Measurements from ENCODE around the gene PRR7. TPM values are rescaled to one million over a fixed set of nuclear protein-coding genes. Genes with fewer than 3 reads are reported as not detected.

The PRR7 gene
- total and polyA plus RNA-seq, 2 of the 13 experiments (the other 11 are each of a cell fraction or from before 2014, with no cell fraction given), result 4.8 to 5.0 TPM

- ChIA-PET POLR2A (interaction anchor here (0.7 to 1.0 kb wide), 3 partner anchors 14 to 120 kb away, joined by 4 read pairs; no protein-coding TSS in a partner anchor), CTCF (ENCODE audit: low intra/inter-chr PET ratio, low total read pairs) (no interaction called here)
- H3K9ac ChIP-seq (ENCODE audit: insufficient read depth, low read depth, low read length), result no peak overlapping the region
- BruUV-seq (replicated peaks), result no TSS peak
- H3K36me3 ChIP-seq (replicated peaks in 1 of 2; ENCODE audit: control insufficient read depth in 1 of 2, insufficient read depth in 2 of 2, low read length in 2 of 2), result peaks cover 14 to 22% of the 10 kb centered on the region in 2 experiments; a peak in 4 of 5 replicates
- no peak overlapping the region for H3K27ac ChIP-seq (ENCODE audit: extremely low read length, insufficient read depth, low read length)
- H3K4me3 ChIP-seq (replicated peaks in 1 of 3; ENCODE audit: insufficient read depth in 1 of 3, low read depth in 2 of 3, low read length in 3 of 3), result no peak overlapping the region
- no peak for DNase-seq (ENCODE audit: low spot score)
- H3K27me3 ChIP-seq (ENCODE audit: control insufficient read depth in 1 of 2, insufficient read depth in 2 of 2, low read length in 2 of 2), result peaks cover 0 to 1% of the 10 kb centered on the region in 2 experiments; a peak in 1 of 5 replicates
- WGBS (ENCODE audit: low lambda C conversion rate), result 94% methylated on average over 4 of the region's 6 CpGs
- peaks cover 42% of the 10 kb centered on the region for H3K4me1 ChIP-seq (ENCODE audit: insufficient read depth, low read length)
- no peaks in the 10 kb centered on the region for H3K9me3 ChIP-seq (ENCODE audit: low read length)
- H4K20me1 ChIP-seq (ENCODE audit: insufficient read depth, low read length), result no peaks in the 10 kb centered on the region
- H2AFZ ChIP-seq (ENCODE audit: low read length), result no peak overlapping the region
- in situ Hi-C loops (cut with HindIII; ENCODE audit: extremely low pct_ligation_motif_present, low pct_unique_long_range_greater_than_20kb), result no loop called here
- no peak for ATAC-seq
- H3K4me2 ChIP-seq (ENCODE audit: low read depth, low read length), result no peak overlapping the region
- peaks cover 14% of the 10 kb centered on the region for H3K79me2 ChIP-seq (ENCODE audit: insufficient read depth, low read length)
- TF ChIP-seq AKAP8 (CRISPR knock-in tag; IDR thresholded peaks at IDR 0.05) (0 out of 2 replicates have a peak, but pooled peaks have one; percentile 46), GMEB2 (CRISPR knock-in tag; IDR thresholded peaks at IDR 0.05; ENCODE audit: low read depth) (no peak), SAP130 (CRISPR knock-in tag; IDR thresholded peaks at IDR 0.05; ENCODE audit: low read depth) (0 out of 2 replicates have a peak, but pooled peaks have one; percentile 11), NONO (IDR thresholded peaks at IDR 0.05) (no peak), NONO (CRISPR knock-in tag; conservative IDR thresholded peaks at IDR 0.05) (no peak), POLR2G (IDR thresholded peaks at IDR 0.05; ENCODE audit: low read depth, low read length) (0 out of 2 replicates have a peak, but pooled peaks have one; percentile 13)
- no peak for FAIRE-seq
- intact Hi-C loops (cut with micrococcal nuclease; ENCODE audit: unreplicated experiment), result no loop called here
Observed at GRCh38 chr5:177429248-177430040, 17.2 kb upstream of the PRR7 start.

Data from HepG2 (cell line).